Lower leg skin (tissue), 3 donors: Measurements from ENCODE around the gene UNC5C.

Source experiments
- POLR2A ChIP-seq, 2 donors: fragments of 450-650 bp; IDR thresholded peaks; one replicate each; pipeline ENCODE4 v1.6.1; 2016 to 2017; ENCODE audit warnings: antibody characterized with exemption in 2 of 2, mild to moderate bottlenecking in 1 of 2, moderate library complexity in 1 of 2
- TF ChIP-seq, protein P1 (sequence below), 3 donors: fragments of 450-650 bp; IDR thresholded peaks; one replicate each; pipeline ENCODE4 v1.5.1; 2016; ENCODE audit warnings: antibody characterized with exemption in 3 of 3, mild to moderate bottlenecking in 3 of 3, moderate library complexity in 2 of 3

- TF ChIP-seq, protein P1, sequence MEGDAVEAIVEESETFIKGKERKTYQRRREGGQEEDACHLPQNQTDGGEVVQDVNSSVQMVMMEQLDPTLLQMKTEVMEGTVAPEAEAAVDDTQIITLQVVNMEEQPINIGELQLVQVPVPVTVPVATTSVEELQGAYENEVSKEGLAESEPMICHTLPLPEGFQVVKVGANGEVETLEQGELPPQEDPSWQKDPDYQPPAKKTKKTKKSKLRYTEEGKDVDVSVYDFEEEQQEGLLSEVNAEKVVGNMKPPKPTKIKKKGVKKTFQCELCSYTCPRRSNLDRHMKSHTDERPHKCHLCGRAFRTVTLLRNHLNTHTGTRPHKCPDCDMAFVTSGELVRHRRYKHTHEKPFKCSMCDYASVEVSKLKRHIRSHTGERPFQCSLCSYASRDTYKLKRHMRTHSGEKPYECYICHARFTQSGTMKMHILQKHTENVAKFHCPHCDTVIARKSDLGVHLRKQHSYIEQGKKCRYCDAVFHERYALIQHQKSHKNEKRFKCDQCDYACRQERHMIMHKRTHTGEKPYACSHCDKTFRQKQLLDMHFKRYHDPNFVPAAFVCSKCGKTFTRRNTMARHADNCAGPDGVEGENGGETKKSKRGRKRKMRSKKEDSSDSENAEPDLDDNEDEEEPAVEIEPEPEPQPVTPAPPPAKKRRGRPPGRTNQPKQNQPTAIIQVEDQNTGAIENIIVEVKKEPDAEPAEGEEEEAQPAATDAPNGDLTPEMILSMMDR (IDR thresholded peaks at IDR 0.05) = no peak
- TF ChIP-seq POLR2A (IDR thresholded peaks at IDR 0.05) = no peak
Observed at GRCh38 chr4:95590615-95591014, 41.8 kb upstream of the UNC5C start.
